Calu3 (cell line): ENCODE data around the gene MED29. TPM values are rescaled to one million over a fixed set of nuclear protein-coding genes. Genes with fewer than 3 reads are reported as not detected.
A peak's percentile ranks its signal among the peaks of the same experiment; 100 is the strongest.

Source experiments
- BruUV-seq: library from RNA; stranded (reverse); fragments of 400-500 nt; replicated peaks from 2 replicates; lab custom pipeline; 2021; lab: Mats Ljungman, UMichigan
- CTCF ChIA-PET: fragments of 300-600 bp; sonication (Branson Sonifier 250); formaldehyde crosslinking; loops from one replicate; lab custom pipeline; 2022; ENCODE audit warnings: antibody characterized with exemption; lab: Charles Lee
- DNase-seq: peaks from one replicate; pipeline ENCODE4 v3.0.0; 2022
- H3K27ac Mint-ChIP-seq: one replicate; pipeline ENCODE4 v1.8.0; 2022; ENCODE audit warnings: mixed read lengths; ENCODE audit not compliant: unreplicated experiment
- H3K27me3 Mint-ChIP-seq: one replicate; pipeline ENCODE4 v1.8.0; 2022; ENCODE audit warnings: mixed read lengths; ENCODE audit not compliant: unreplicated experiment
- H3K36me3 Mint-ChIP-seq: one replicate; pipeline ENCODE4 v1.8.0; 2022; ENCODE audit warnings: mild to moderate bottlenecking, moderate library complexity, mixed read lengths; ENCODE audit not compliant: insufficient read depth, unreplicated experiment
- H3K4me1 Mint-ChIP-seq: one replicate; pipeline ENCODE4 v1.8.0; 2022; ENCODE audit warnings: mild to moderate bottlenecking, low read depth, mixed read lengths; ENCODE audit not compliant: unreplicated experiment
- H3K4me3 Mint-ChIP-seq: one replicate; pipeline ENCODE4 v1.8.0; 2022; ENCODE audit warnings: mild to moderate bottlenecking, low read depth, moderate library complexity, mixed read lengths; ENCODE audit not compliant: unreplicated experiment
- H3K9me3 Mint-ChIP-seq: one replicate; pipeline ENCODE4 v1.8.0; 2022; ENCODE audit warnings: low read depth, mixed read lengths; ENCODE audit not compliant: unreplicated experiment
- intact Hi-C: fragments of 100-400 bp; cut with micrococcal nuclease; formaldehyde crosslinking; loops from one replicate; pipeline ENCODE4 v1.10.0; 2022; ENCODE audit not compliant: unreplicated experiment
- total RNA-seq: library from RNA; stranded (reverse); gene quantifications from 2 replicates; pipeline ENCODE4 v1.2.3, GENCODE V29; 2022
- TF ChIP-seq, protein P1 (sequence below): fragments of 200-600 bp; IDR thresholded peaks from one replicate; pipeline ENCODE4 v1.8.0; 2022; ENCODE audit warnings: antibody characterized with exemption; ENCODE audit not compliant: unreplicated experiment

The MED29 gene
- total RNA-seq, 1 experiment from 2014 or later = 56.8 TPM

DNA sequence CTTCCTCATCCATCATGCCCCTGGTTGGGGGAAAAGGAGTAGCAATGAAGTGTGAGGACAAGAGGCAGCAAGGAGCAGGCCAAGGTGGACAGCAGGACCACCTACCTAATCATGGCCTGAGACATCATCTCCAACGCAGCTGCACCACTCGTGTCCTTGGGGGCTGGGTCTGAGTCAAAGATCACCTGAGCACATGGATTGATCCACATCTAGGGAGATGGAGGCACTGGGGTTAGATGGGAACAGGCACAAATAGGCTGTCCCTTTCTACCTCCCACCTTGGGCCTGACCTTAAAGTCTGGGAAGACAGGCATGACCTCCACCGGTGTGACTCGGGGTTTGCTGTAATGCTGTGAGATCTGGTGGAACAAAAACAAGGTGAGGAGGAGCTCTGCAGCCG lies 2.5 kb upstream of the MED29 start:
- Mint-ChIP-seq H3K27ac (peak overlapping the region; percentile 95), H3K36me3 (peaks cover 92% of the 10 kb centered on the region), H3K4me3 (no peak overlapping the region), H3K9me3 (no peaks in the 10 kb centered on the region), H3K4me1 (peaks cover 21% of the 10 kb centered on the region), H3K27me3 (no peaks in the 10 kb centered on the region)
- CTCF ChIA-PET = no interaction called here
- no TSS peak for BruUV-seq
- TF ChIP-seq, protein P1, sequence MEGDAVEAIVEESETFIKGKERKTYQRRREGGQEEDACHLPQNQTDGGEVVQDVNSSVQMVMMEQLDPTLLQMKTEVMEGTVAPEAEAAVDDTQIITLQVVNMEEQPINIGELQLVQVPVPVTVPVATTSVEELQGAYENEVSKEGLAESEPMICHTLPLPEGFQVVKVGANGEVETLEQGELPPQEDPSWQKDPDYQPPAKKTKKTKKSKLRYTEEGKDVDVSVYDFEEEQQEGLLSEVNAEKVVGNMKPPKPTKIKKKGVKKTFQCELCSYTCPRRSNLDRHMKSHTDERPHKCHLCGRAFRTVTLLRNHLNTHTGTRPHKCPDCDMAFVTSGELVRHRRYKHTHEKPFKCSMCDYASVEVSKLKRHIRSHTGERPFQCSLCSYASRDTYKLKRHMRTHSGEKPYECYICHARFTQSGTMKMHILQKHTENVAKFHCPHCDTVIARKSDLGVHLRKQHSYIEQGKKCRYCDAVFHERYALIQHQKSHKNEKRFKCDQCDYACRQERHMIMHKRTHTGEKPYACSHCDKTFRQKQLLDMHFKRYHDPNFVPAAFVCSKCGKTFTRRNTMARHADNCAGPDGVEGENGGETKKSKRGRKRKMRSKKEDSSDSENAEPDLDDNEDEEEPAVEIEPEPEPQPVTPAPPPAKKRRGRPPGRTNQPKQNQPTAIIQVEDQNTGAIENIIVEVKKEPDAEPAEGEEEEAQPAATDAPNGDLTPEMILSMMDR = no peak
- no peak for DNase-seq
- intact Hi-C loops = no loop called here

DNA sequence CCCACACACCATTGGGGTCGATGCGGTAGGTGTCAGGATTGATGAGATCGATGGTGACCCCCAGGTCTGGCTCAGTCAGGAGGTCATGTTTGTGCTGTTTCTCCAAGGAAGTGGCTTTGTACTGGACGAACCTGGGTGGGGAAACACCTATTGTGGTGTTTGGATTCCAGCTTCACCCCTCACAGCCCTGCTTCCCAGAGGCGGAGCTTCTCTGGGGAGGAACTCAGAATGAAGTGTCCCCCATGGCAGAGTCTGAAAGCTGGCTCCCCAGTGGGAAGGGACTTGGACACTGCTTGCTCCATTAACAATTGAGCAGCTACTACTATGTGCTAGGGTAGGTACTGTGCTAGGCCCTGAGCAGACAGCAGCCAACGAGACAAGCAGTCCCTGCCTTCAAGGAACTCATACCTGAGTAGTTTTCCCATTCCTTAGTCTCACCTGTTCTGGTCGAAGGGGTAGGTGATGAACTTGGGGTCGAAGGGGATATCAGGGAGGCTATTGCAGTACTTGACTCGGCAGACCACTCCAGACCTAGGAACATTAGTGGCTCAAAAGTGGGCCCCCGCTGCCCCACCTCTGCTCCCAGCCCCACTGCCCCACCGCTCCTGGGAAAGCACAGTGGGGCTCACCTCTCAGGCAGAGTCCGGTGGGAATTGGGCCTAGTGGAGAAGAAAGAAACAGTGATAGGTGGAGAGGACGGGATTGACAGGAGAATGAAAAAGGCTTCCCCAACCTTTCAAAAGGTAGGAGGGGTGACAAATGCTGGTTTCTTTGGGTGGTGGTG lies 1.4 kb upstream of the MED29 start:
- Mint-ChIP-seq H3K27ac (peak overlapping the region; percentile 95), H3K27me3 (no peaks in the 10 kb centered on the region), H3K4me1 (peaks cover 21% of the 10 kb centered on the region), H3K4me3 (peak overlapping the region; percentile 96), H3K36me3 (peaks cover 92% of the 10 kb centered on the region), H3K9me3 (no peaks in the 10 kb centered on the region)
- intact Hi-C loops = loop anchor here (5.0 kb wide), 1 partner anchor 142 kb away; the partner anchor contains the start of gene EID2B
- TF ChIP-seq, protein P1 = no peak
- no peak for DNase-seq
- CTCF ChIA-PET = no interaction called here
- BruUV-seq = no TSS peak

DNA sequence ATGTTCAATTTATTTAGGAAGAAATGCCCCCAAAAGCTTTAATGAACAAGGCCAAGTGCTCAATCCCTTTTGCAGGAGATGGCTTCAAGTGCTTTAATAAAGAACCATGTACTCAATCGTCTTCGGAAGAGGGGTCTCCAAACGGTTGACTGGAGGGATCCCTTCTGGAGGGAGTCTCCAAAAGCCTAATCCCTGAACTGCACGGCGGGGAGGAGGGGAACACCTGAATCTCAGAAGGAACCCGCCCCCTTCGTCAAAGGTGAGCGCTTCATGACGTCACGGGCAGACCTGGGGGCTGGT lies 777 bp upstream of the MED29 start:
- CTCF ChIA-PET = interaction anchor here (0.6 to 0.9 kb wide), 2 partner anchors 19 to 72 kb away, joined by 3 to 4 read pairs; no protein-coding TSS in a partner anchor
- H3K4me1 Mint-ChIP-seq = peaks cover 21% of the 10 kb centered on the region
- peak overlapping the region; percentile 96 for H3K4me3 Mint-ChIP-seq
- H3K9me3 Mint-ChIP-seq = no peaks in the 10 kb centered on the region
- H3K27ac Mint-ChIP-seq = peak overlapping the region; percentile 95
- H3K27me3 Mint-ChIP-seq = no peaks in the 10 kb centered on the region
- intact Hi-C loops = loop anchor here (5.0 kb wide), 1 partner anchor 142 kb away; the partner anchor contains the start of gene EID2B
- TF ChIP-seq, protein P1 = no peak
- H3K36me3 Mint-ChIP-seq = peaks cover 92% of the 10 kb centered on the region
- TSS peak; percentile 51 for BruUV-seq
- DNase-seq = no peak

DNA sequence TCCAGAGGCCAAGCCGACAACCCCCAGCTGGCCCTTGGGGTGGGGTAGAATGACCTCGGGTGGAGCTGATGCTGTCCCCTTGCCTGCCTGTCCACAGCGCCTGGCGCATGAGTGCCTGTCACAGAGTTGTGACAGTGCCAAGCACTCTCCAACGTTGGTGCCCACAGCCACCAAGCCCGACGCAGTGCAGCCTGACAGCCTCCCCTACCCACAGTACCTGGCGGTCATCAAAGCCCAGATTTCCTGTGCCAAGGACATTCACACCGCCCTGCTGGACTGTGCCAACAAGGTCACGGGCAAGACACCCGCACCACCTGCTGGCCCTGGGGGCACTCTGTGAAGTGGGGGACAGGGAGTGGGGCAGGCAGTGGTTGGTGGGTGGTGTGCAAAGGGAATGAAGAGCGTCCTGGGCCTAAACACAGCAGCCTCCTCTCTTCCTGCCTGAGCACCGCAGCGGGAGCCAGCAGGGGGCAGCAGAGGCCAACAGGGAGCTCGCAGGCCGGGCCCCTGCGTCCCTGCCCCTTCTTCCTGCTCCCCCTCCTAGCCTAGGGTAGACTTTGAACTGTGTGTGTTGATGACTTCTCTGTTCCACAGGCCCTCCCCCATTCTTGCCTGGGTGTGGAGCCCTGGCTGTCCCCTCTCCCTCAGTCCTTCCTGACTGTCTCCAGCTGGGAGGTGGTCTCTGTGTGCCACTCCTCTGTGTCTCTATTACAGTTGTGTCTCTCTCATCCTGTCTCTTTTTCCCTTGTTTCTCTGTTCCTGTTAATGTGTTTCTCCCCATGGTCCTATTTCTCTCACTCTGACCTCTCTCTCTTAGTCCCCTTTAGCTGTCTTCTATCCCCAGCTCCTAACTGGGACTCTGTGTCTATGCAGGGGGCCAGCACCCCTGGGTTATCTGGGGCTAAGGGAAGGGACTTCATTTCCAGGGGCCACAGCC lies 6.5 kb downstream of the MED29 start:
- BruUV-seq = no TSS peak
- H3K4me1 Mint-ChIP-seq = peaks cover 51% of the 10 kb centered on the region
- CTCF ChIA-PET = interaction anchor here (0.6 to 2.6 kb wide), 11 partner anchors 10 to 336 kb away, joined by 3 to 52 read pairs (median 3); partner anchors contain the start of genes PLEKHG2, SAMD4B and ZFP36
- intact Hi-C loops = loop anchor here (1.0 kb wide), 1 partner anchor 14 kb away; no protein-coding TSS in a partner anchor
- TF ChIP-seq, protein P1 = peak; percentile 99
- no peaks in the 10 kb centered on the region for H3K27me3 Mint-ChIP-seq
- H3K27ac Mint-ChIP-seq = peak overlapping the region; percentile 63
- H3K4me3 Mint-ChIP-seq = no peak overlapping the region
- peak; percentile 98 for DNase-seq
- peaks cover 84% of the 10 kb centered on the region for H3K36me3 Mint-ChIP-seq
- no peaks in the 10 kb centered on the region for H3K9me3 Mint-ChIP-seq
